HepG2 (cell line): ENCODE measurements around the gene TOP1. TPM values are rescaled to one million over a fixed set of nuclear protein-coding genes. Genes with fewer than 3 reads are reported as not detected.

ENCODE experiments used
- CBX1 ChIP-seq: IDR thresholded peaks from one replicate; pipeline ENCODE4 v1.6.1; 2016; ENCODE audit warnings: antibody characterized with exemption, low read depth
- FOXK1 ChIP-seq: sonication (generic); formaldehyde crosslinking; IDR thresholded peaks from 2 replicates; pipeline ENCODE4 v1.4.0; 2020; ENCODE audit warnings: low read depth, missing genetic modification reagents, borderline replicate concordance
- FOXP1 ChIP-seq, 2 experiments: fragments of 450-650 bp in 1 of 2; IDR thresholded peaks; 2 replicates each; pipeline ENCODE4 v1.6.1; 2017 to 2018; ENCODE audit warnings: antibody characterized with exemption in 1 of 2
- GATAD2A ChIP-seq: IDR thresholded peaks from 2 replicates; pipeline ENCODE4 v1.6.1; 2016
- HHEX ChIP-seq: IDR thresholded peaks from 2 replicates; pipeline ENCODE4 v1.6.1; 2016; ENCODE audit warnings: control low read depth
- HMG20B ChIP-seq: conservative IDR thresholded peaks from 2 replicates; pipeline ENCODE4 v1.6.1; 2016; ENCODE audit warnings: missing genetic modification reagents, missing compliant biosample characterization
- KAT7 ChIP-seq: IDR thresholded peaks from 2 replicates; pipeline ENCODE4 v1.6.1; 2018; ENCODE audit warnings: borderline replicate concordance, missing compliant biosample characterization
- KDM6A ChIP-seq: IDR thresholded peaks from 2 replicates; pipeline ENCODE4 v1.6.1; 2016; ENCODE audit warnings: low read depth
- MATR3 ChIP-seq: sonication (generic); formaldehyde crosslinking; IDR thresholded peaks from 2 replicates; pipeline ENCODE4 v1.4.0; 2020; ENCODE audit warnings: missing genetic modification reagents
- NR2F2 ChIP-seq: IDR thresholded peaks from 2 replicates; pipeline ENCODE4 v1.6.1; 2012; ENCODE audit warnings: low read depth, inconsistent platforms, borderline replicate concordance
- PHB2 ChIP-seq: fragments of 450-650 bp; IDR thresholded peaks from 2 replicates; pipeline ENCODE4 v1.6.1; 2018; ENCODE audit not compliant: partially characterized antibody
- PHF20 ChIP-seq: sonication (generic); formaldehyde crosslinking; IDR thresholded peaks from 2 replicates; pipeline ENCODE4 v1.5.0; 2020; ENCODE audit warnings: mild to moderate bottlenecking, missing genetic modification reagents
- PRMT3 ChIP-seq: sonication (generic); formaldehyde crosslinking; IDR thresholded peaks from 2 replicates; pipeline ENCODE4 v1.8.1; 2022; ENCODE audit warnings: low read depth, mild to moderate bottlenecking, moderate library complexity, missing genetic modification reagents, borderline replicate concordance
- SMAD9 ChIP-seq: sonication (generic); formaldehyde crosslinking; IDR thresholded peaks from 2 replicates; pipeline ENCODE4 v1.5.1; 2020; ENCODE audit warnings: mild to moderate bottlenecking, missing genetic modification reagents
- SP1 ChIP-seq, 2 experiments: fragments of 450-650 bp in 1 of 2; sonication (generic) in 1 of 2; formaldehyde crosslinking in 1 of 2; IDR thresholded peaks; 2 replicates each; pipeline versions ENCODE4 v1.4.0 to v1.6.1; 2016 to 2020; ENCODE audit warnings: missing genetic modification reagents in 1 of 2
- TBX2 ChIP-seq: sonication (generic); formaldehyde crosslinking; IDR thresholded peaks from 2 replicates; pipeline ENCODE4 v1.5.0; 2020; ENCODE audit warnings: missing genetic modification reagents, mild to moderate bottlenecking, borderline replicate concordance
- ZBTB21 ChIP-seq: sonication (generic); formaldehyde crosslinking; IDR thresholded peaks from 2 replicates; pipeline ENCODE4 v1.4.0; 2020; ENCODE audit warnings: missing genetic modification reagents
- ZNF10 ChIP-seq: sonication (generic); formaldehyde crosslinking; IDR thresholded peaks from 2 replicates; pipeline ENCODE4 v1.4.0; 2020; ENCODE audit warnings: mild to moderate bottlenecking, low read depth, missing genetic modification reagents, borderline replicate concordance
- ZNF121 ChIP-seq: sonication (generic); formaldehyde crosslinking; IDR thresholded peaks from 2 replicates; pipeline ENCODE4 v1.5.0; 2020; ENCODE audit warnings: mild to moderate bottlenecking, missing genetic modification reagents
- ZNF24 ChIP-seq: fragments of 450-650 bp; IDR thresholded peaks from 2 replicates; pipeline ENCODE4 v1.6.1; 2017; ENCODE audit warnings: antibody characterized with exemption, mild to moderate bottlenecking
- ZNF451 ChIP-seq: sonication (generic); formaldehyde crosslinking; IDR thresholded peaks from 2 replicates; pipeline ENCODE4 v1.5.0; 2020; ENCODE audit warnings: mild to moderate bottlenecking, missing genetic modification reagents
- ZNF607 ChIP-seq: sonication (generic); formaldehyde crosslinking; IDR thresholded peaks from 2 replicates; pipeline ENCODE4 v1.5.1; 2020; ENCODE audit warnings: missing genetic modification reagents, mild to moderate bottlenecking, borderline replicate concordance
- ZNF670 ChIP-seq: sonication (generic); formaldehyde crosslinking; IDR thresholded peaks from 2 replicates; pipeline ENCODE4 v1.8.0; 2022; ENCODE audit warnings: mild to moderate bottlenecking, missing genetic modification reagents, borderline replicate concordance
- ZNF703 ChIP-seq: sonication (generic); formaldehyde crosslinking; IDR thresholded peaks from 2 replicates; pipeline ENCODE4 v1.5.1; 2020; ENCODE audit warnings: missing genetic modification reagents, mild to moderate bottlenecking, moderate library complexity, borderline replicate concordance
- ZNF75D ChIP-seq: sonication (generic); formaldehyde crosslinking; IDR thresholded peaks from 2 replicates; pipeline ENCODE4 v1.8.1; 2023; ENCODE audit warnings: missing genetic modification reagents, mild to moderate bottlenecking, borderline replicate concordance
- ZNF878 ChIP-seq: sonication (generic); formaldehyde crosslinking; IDR thresholded peaks from 2 replicates; pipeline ENCODE4 v1.8.1; 2023; ENCODE audit warnings: mild to moderate bottlenecking, missing genetic modification reagents, moderate library complexity
- polyA plus RNA-seq, 8 experiments: library from polyadenylated mRNA; depleted of rRNA in 3 of 8; stranded (reverse) in 7 of 8; unstranded in 1 of 8; fragments of >200 nt; fragmentation: Illumina TruSeq in 4 of 8; extraction: Trizol in 4 of 8; gene quantifications; 2 replicates each; pipeline versions ENCODE4 v1.2.1 to v1.2.3, GENCODE V29; 2011 to 2016; ENCODE audit warnings: low read depth in 4 of 8, missing spikeins in 1 of 8, mixed read lengths in 1 of 8; ENCODE audit not compliant: insufficient read depth in 1 of 8
- total RNA-seq, 5 experiments: library from RNA; depleted of rRNA; stranded (reverse); fragments of >200 nt; fragmentation: Illumina TruSeq; extraction: Trizol; gene quantifications; 2 replicates each; pipeline ENCODE4 v1.2.3, GENCODE V29; 2016; ENCODE audit warnings: low read depth in 1 of 5
- TF ChIP-seq, protein P1 (sequence below): sonication (generic); formaldehyde crosslinking; IDR thresholded peaks from 2 replicates; pipeline ENCODE4 v1.4.0; 2020; ENCODE audit warnings: missing genetic modification reagents
- TF ChIP-seq, protein P2 (sequence below): sonication (generic); formaldehyde crosslinking; IDR thresholded peaks from 2 replicates; pipeline ENCODE4 v1.5.1; 2020; ENCODE audit warnings: mild to moderate bottlenecking, missing genetic modification reagents, moderate library complexity

The TOP1 gene
- total and polyA plus RNA-seq, 2 of the 13 experiments (the other 11 are each of a cell fraction or from before 2014, with no cell fraction given): 10.2 to 19.4 TPM

DNA sequence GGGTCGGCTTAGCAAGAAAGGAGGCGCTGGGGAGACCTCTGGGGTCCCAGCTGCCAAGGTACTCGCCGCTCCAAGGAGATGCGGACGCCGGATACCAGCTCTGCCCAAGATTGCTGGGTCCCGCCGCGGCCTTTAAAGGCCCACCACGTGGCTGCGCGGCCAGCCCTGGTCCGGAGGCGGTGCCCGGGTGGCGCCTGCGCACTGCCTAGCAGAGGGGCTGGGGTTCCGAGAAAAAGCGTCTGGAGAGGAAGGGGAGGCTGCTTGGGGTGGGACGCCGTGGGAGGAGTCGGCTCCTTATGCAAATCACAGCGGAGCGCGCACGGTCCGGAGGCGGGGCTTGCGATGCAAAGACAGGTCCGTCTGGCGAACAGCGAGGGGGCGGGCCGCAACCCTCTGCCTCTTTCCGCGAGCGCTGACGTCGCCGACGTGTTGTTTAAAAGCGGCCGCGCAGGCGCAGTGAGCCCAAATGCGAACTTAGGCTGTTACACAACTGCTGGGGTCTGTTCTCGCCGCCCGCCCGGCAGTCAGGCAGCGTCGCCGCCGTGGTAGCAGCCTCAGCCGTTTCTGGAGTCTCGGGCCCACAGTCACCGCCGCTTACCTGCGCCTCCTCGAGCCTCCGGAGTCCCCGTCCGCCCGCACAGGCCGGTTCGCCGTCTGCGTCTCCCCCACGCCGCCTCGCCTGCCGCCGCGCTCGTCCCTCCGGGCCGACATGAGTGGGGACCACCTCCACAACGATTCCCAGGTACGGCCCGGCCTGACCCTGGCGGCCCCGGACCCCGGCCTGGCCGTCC, at the start of gene TOP1 (continued):
- TF ChIP-seq ZNF451 (CRISPR knock-in tag) (peak; percentile 92), TBX2 (CRISPR knock-in tag) (peak; percentile 70), SMAD9 (CRISPR knock-in tag) (no peak), KAT7 (CRISPR knock-in tag) (peak; percentile 99), MATR3 (CRISPR knock-in tag) (0 out of 2 replicates have a peak, but pooled peaks have one; percentile 93), SP1 (IDR thresholded peaks at IDR 0.05) (no peak), SP1 (CRISPR knock-in tag; IDR thresholded peaks at IDR 0.05) (peak; percentile 87), ZBTB21 (CRISPR knock-in tag) (no peak; the same call in 1 of the 2 replicates), FOXK1 (CRISPR knock-in tag) (peak; percentile 82; the same call in 1 of the 2 replicates), ZNF10 (CRISPR knock-in tag) (no peak), ZNF607 (peak; percentile 95), ZNF703 (CRISPR knock-in tag) (no peak; the same call in 1 of the 2 replicates), HMG20B (no peak), KDM6A (CRISPR knock-in tag) (peak; percentile 20; the same call in 1 of the 2 replicates), ZNF121 (no peak; the same call in 1 of the 2 replicates), ZNF670 (CRISPR knock-in tag) (peak; percentile 33; the same call in 1 of the 2 replicates), PHB2 (no peak), NR2F2 (no peak; the same call in 1 of the 2 replicates), FOXP1 (IDR thresholded peaks at IDR 0.05) (no peak), FOXP1 (CRISPR knock-in tag; IDR thresholded peaks at IDR 0.05) (no peak), PHF20 (peak; percentile 73), CBX1 (no peak), HHEX (CRISPR knock-in tag) (no peak), ZNF75D (no peak), ZNF24 (0 out of 2 replicates have a peak, but pooled peaks have one; percentile 33), GATAD2A (CRISPR knock-in tag) (no peak; the same call in 1 of the 2 replicates), ZNF878 (peak; percentile 81; the same call in 1 of the 2 replicates), PRMT3 (0 out of 2 replicates have a peak, but pooled peaks have one; percentile 79)
- TF ChIP-seq, protein P1, sequence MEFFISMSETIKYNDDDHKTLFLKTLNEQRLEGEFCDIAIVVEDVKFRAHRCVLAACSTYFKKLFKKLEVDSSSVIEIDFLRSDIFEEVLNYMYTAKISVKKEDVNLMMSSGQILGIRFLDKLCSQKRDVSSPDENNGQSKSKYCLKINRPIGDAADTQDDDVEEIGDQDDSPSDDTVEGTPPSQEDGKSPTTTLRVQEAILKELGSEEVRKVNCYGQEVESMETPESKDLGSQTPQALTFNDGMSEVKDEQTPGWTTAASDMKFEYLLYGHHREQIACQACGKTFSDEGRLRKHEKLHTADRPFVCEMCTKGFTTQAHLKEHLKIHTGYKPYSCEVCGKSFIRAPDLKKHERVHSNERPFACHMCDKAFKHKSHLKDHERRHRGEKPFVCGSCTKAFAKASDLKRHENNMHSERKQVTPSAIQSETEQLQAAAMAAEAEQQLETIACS (CRISPR knock-in tag): no peak; the same call in none of the 2 replicates
- TF ChIP-seq, protein P2, sequence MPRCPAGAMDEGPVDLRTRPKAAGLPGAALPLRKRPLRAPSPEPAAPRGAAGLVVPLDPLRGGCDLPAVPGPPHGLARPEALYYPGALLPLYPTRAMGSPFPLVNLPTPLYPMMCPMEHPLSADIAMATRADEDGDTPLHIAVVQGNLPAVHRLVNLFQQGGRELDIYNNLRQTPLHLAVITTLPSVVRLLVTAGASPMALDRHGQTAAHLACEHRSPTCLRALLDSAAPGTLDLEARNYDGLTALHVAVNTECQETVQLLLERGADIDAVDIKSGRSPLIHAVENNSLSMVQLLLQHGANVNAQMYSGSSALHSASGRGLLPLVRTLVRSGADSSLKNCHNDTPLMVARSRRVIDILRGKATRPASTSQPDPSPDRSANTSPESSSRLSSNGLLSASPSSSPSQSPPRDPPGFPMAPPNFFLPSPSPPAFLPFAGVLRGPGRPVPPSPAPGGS: peak; percentile 81
